Vagina (tissue), 2 donors: ENCODE measurements around the gene FNDC4.

ENCODE experiments used
- CTCF ChIP-seq, 3 experiments: fragments of 450-650 bp in 2 of 3; fragments of 200-600 bp in 1 of 3; sonication (generic) in 1 of 3; IDR thresholded peaks; one replicate each; pipeline ENCODE4 v1.5.1; 2017 to 2019; ENCODE audit warnings: antibody characterized with exemption in 3 of 3, mild to moderate bottlenecking in 2 of 3, moderate library complexity in 2 of 3
- POLR2A ChIP-seq, 2 donors: fragments of 450-650 bp; IDR thresholded peaks; one replicate each; pipeline ENCODE4 v1.6.1; 2017; ENCODE audit warnings: antibody characterized with exemption in 2 of 2, mild to moderate bottlenecking in 2 of 2, moderate library complexity in 2 of 2

- no peak for TF ChIP-seq CTCF (IDR thresholded peaks at IDR 0.05)
- TF ChIP-seq POLR2A (IDR thresholded peaks at IDR 0.05), result no peak
Measured at GRCh38 chr2:27544143-27544821, 49.3 kb upstream of the FNDC4 start.
